GM23338 (cell line): ENCODE results near the gene MLLT3. TPM values are rescaled to one million over a fixed set of nuclear protein-coding genes. Genes with fewer than 3 reads are reported as not detected.

Source experiments
- ATAC-seq: fragments of 200-7000 bp; cut with Tn5 transposase; 3 replicates; pipeline ENCODE4 v1.9.1; 2020
- DNase-seq: peaks from one replicate; pipeline ENCODE4 v3.0.0-alpha.2; 2015; ENCODE audit warnings: low spot score
- H2AFZ ChIP-seq: fragments of 200-600 bp; sonication (generic); 2 replicates; pipeline ENCODE4 v1.8.0; 2016; ENCODE audit warnings: antibody characterized with exemption, mild to moderate bottlenecking, moderate library complexity
- H3F3A ChIP-seq: fragments of 200-600 bp; sonication (generic); replicated peaks from 2 replicates; pipeline ENCODE4 v1.8.0; 2017; ENCODE audit warnings: antibody characterized with exemption, mixed run types, low read depth
- H3K27ac ChIP-seq: fragments of 200-600 bp; sonication (generic); 2 replicates; pipeline ENCODE4 v1.6.1; 2016; ENCODE audit warnings: low read depth
- H3K27me3 ChIP-seq: fragments of 200-600 bp; sonication (generic); 2 replicates; pipeline ENCODE4 v1.8.0; 2016; ENCODE audit warnings: mild to moderate bottlenecking, mixed run types, moderate library complexity; ENCODE audit not compliant: insufficient read depth
- H3K36me3 ChIP-seq: fragments of 200-600 bp; sonication (generic); 2 replicates; pipeline ENCODE4 v1.8.0; 2016; ENCODE audit warnings: mild to moderate bottlenecking; ENCODE audit not compliant: insufficient read depth
- H3K4me1 ChIP-seq: fragments of 200-600 bp; sonication (generic); 2 replicates; pipeline ENCODE4 v1.8.0; 2016; ENCODE audit warnings: mild to moderate bottlenecking, moderate library complexity; ENCODE audit not compliant: insufficient read depth
- H3K4me2 ChIP-seq: fragments of 200-600 bp; sonication (generic); 2 replicates; pipeline ENCODE4 v1.7.1; 2017; ENCODE audit warnings: mixed run types
- H3K4me3 ChIP-seq: fragments of 200-600 bp; sonication (generic); 2 replicates; pipeline ENCODE4 v1.6.1; 2016; ENCODE audit warnings: mixed run types
- H3K79me2 ChIP-seq: fragments of 200-600 bp; sonication (generic); replicated peaks from 2 replicates; pipeline ENCODE4 v1.8.0; 2017; ENCODE audit warnings: mild to moderate bottlenecking; ENCODE audit not compliant: insufficient read depth
- H3K9me2 ChIP-seq: fragments of 200-600 bp; sonication (generic); 2 replicates; pipeline ENCODE4 v1.8.0; 2017; ENCODE audit not compliant: insufficient read depth
- H4K20me1 ChIP-seq: fragments of 200-600 bp; sonication (generic); replicated peaks from 2 replicates; pipeline ENCODE4 v1.8.0; 2017; ENCODE audit warnings: mild to moderate bottlenecking; ENCODE audit not compliant: insufficient read depth
- H3K27ac Mint-ChIP-seq: 2 replicates; pipeline ENCODE4 v1.8.0; 2020; ENCODE audit warnings: inconsistent platforms, mild to moderate bottlenecking, moderate library complexity, mixed read lengths
- H3K27me3 Mint-ChIP-seq: 3 replicates; pipeline ENCODE4 v1.8.0; 2022; ENCODE audit warnings: low read depth, mild to moderate bottlenecking, moderate library complexity, mixed read lengths, inconsistent platforms; ENCODE audit not compliant: insufficient read depth, poor library complexity
- H3K36me3 Mint-ChIP-seq: 3 replicates; pipeline ENCODE4 v1.8.0; 2021; ENCODE audit warnings: low read depth, mild to moderate bottlenecking, inconsistent platforms, moderate library complexity, mixed read lengths
- H3K4me1 Mint-ChIP-seq: 3 replicates; pipeline ENCODE4 v1.8.0; 2020; ENCODE audit warnings: mild to moderate bottlenecking, inconsistent platforms, mixed read lengths
- H3K4me3 Mint-ChIP-seq: 3 replicates; pipeline ENCODE4 v1.8.0; 2021; ENCODE audit warnings: moderate library complexity, mild to moderate bottlenecking, inconsistent platforms, mixed read lengths
- H3K9me3 Mint-ChIP-seq: 3 replicates; pipeline ENCODE4 v1.8.0; 2020; ENCODE audit warnings: moderate library complexity, mild to moderate bottlenecking, inconsistent platforms, mixed read lengths
- REST ChIP-seq: IDR thresholded peaks from one replicate; pipeline ENCODE4 v1.6.1; 2018; ENCODE audit warnings: antibody characterized with exemption; ENCODE audit not compliant: unreplicated experiment
- ZNF114 ChIP-seq: fragments of 250-450 bp; sonication (Bioruptor Pico); IDR thresholded peaks from 2 replicates; pipeline ENCODE4 v1.5.0; 2020; ENCODE audit warnings: mild to moderate bottlenecking, moderate library complexity
- polyA plus RNA-seq: library from polyadenylated mRNA; unstranded; fragments of >200 nt; fragmentation: Nextera tagmentation; extraction: Ambion mirVana; gene quantifications from 2 replicates; pipeline ENCODE4 v1.2.1, GENCODE V29; 2016
- total RNA-seq: library from RNA; depleted of rRNA; stranded (reverse); fragments of >200 nt; shearing (Covaris generic); gene quantifications from 2 replicates; pipeline ENCODE4 v1.2.3, GENCODE V29; 2014
- TF ChIP-seq, protein P1 (sequence below), 2 experiments: fragments of 200-600 bp in 1 of 2; sonication (generic) in 1 of 2; conservative IDR thresholded peaks; 2 replicates each; pipeline versions ENCODE4 v1.5.1 to v1.6.1; 2016 to 2017; ENCODE audit warnings: antibody characterized with exemption in 2 of 2, low read depth in 2 of 2, mild to moderate bottlenecking in 2 of 2, moderate library complexity in 1 of 2

Gene MLLT3
- total and polyA plus RNA-seq, 2 experiments from 2014 or later, result 7.5 to 9.5 TPM

DNA sequence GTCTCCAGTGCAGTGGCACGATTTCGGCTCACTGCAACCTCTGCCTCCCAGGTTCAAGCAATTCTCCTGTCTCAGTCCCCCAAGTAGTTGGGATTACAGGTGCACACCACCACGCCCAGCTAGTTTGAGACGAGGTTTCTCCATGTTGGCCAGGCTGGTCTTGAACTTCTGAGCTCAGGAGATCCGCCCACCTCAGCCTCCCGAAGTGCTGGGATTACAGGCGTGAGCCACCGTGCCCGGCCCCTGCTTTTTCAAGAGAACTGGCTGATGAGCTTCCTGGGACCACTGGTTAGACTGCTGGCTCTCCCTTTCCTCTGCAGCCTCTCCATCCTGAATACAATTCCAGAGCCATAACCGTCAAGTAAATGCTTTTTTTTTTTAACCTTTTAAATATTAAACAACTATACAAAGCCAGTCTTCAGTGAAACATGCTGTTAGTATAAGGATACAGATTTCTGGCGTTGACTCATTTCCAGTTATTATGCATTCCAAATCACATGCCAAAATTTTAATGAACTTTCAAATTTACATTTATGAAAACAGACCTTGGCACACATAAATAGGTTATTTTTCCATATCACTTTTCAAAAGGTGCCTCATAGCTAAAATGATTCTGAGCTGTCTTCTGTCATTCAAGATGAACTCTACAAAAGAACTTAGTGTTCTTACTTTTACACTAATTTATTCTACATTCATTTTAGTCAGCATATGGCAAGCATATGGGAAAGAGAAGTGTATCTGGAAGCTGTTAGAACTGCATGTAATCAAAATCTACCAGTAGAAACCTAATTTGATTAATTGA is 116.0 kb downstream of the MLLT3 start (continued):
- TF ChIP-seq REST (no peak), ZNF114 (CRISPR knock-in tag) (no peak)
- TF ChIP-seq, protein P1, sequence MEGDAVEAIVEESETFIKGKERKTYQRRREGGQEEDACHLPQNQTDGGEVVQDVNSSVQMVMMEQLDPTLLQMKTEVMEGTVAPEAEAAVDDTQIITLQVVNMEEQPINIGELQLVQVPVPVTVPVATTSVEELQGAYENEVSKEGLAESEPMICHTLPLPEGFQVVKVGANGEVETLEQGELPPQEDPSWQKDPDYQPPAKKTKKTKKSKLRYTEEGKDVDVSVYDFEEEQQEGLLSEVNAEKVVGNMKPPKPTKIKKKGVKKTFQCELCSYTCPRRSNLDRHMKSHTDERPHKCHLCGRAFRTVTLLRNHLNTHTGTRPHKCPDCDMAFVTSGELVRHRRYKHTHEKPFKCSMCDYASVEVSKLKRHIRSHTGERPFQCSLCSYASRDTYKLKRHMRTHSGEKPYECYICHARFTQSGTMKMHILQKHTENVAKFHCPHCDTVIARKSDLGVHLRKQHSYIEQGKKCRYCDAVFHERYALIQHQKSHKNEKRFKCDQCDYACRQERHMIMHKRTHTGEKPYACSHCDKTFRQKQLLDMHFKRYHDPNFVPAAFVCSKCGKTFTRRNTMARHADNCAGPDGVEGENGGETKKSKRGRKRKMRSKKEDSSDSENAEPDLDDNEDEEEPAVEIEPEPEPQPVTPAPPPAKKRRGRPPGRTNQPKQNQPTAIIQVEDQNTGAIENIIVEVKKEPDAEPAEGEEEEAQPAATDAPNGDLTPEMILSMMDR (conservative IDR thresholded peaks at IDR 0.05; ENCODE audit: low read depth in 2 of 2), result no peak

- Mint-ChIP-seq H3K27ac (peak overlapping the region; percentile 55; the same call in 1 of the 2 replicates), H3K36me3 (no peaks in the 10 kb centered on the region), H3K4me3 (no peak overlapping the region), H3K27me3 (no peaks in the 10 kb centered on the region), H3K9me3 (no peaks in the 10 kb centered on the region), H3K4me1 (peaks cover 13% of the 10 kb centered on the region; the same call in 2 of the 3 replicates)
- no peak overlapping the region for H3K4me3 ChIP-seq
- no peaks in the 10 kb centered on the region for H4K20me1 ChIP-seq
- TF ChIP-seq, protein P1 (conservative IDR thresholded peaks at IDR 0.05; ENCODE audit: low read depth in 2 of 2), result no peak
- no peaks in the 10 kb centered on the region for H3K36me3 ChIP-seq
- H3K27me3 ChIP-seq, result no peaks in the 10 kb centered on the region
- no peak overlapping the region for H2AFZ ChIP-seq
- H3K79me2 ChIP-seq, result no peaks in the 10 kb centered on the region
- 0 out of 2 replicates have a peak, but pooled peaks cover 9% of the 10 kb centered on the region for H3K4me1 ChIP-seq
- H3K4me2 ChIP-seq, result no peak overlapping the region
- ATAC-seq, result no peak
- no peak overlapping the region for H3K27ac ChIP-seq
- H3K9me2 ChIP-seq, result no peaks in the 10 kb centered on the region
- DNase-seq, result no peak
- no peaks in the 10 kb centered on the region for H3F3A ChIP-seq
Measured at GRCh38 chr9:20505574-20505973, 116.7 kb downstream of the MLLT3 start.
